SJSA1 (cell line): ENCODE data around the gene GPAM. TPM values are rescaled to one million over a fixed set of nuclear protein-coding genes. Genes with fewer than 3 reads are reported as not detected.
"Not testable (repeated sequence)": the region's sequence is repeated elsewhere in the genome, so short reads cannot be mapped to it uniquely, and the experiment has no call there.

Experiments used
- DNase-seq, 2 experiments: peaks; one replicate each; pipeline ENCODE4 v3.0.0-alpha.2; 2015 to 2020; ENCODE audit warnings: low spot score in 2 of 2, low read depth in 1 of 2
- H3K27ac ChIP-seq: fragments of 250-450 bp; sonication (Bioruptor Pico); 2 replicates; pipeline ENCODE4 v1.5.1; 2020; ENCODE audit warnings: mild to moderate bottlenecking, moderate library complexity
- H3K27me3 ChIP-seq: fragments of 250-450 bp; sonication (Bioruptor Pico); replicated peaks from 2 replicates; pipeline ENCODE4 v1.5.1; 2020; ENCODE audit warnings: mild to moderate bottlenecking, moderate library complexity
- H3K36me3 ChIP-seq: fragments of 250-450 bp; sonication (Bioruptor Pico); 2 replicates; pipeline ENCODE4 v1.5.1; 2020; ENCODE audit warnings: mild to moderate bottlenecking
- H3K4me1 ChIP-seq: fragments of 250-450 bp; sonication (Bioruptor Pico); replicated peaks from 2 replicates; pipeline ENCODE4 v1.6.1; 2021; ENCODE audit warnings: mild to moderate bottlenecking
- H3K4me3 ChIP-seq: fragments of 250-450 bp; sonication (Bioruptor Pico); 2 replicates; pipeline ENCODE4 v1.5.1; 2020; ENCODE audit warnings: mild to moderate bottlenecking
- H3K9me3 ChIP-seq: fragments of 250-450 bp; sonication (Bioruptor Pico); replicated peaks from 2 replicates; pipeline ENCODE4 v1.5.1; 2020; ENCODE audit warnings: mild to moderate bottlenecking
- total RNA-seq: library from RNA; depleted of rRNA; stranded (reverse); fragments of >200 nt; shearing (Covaris generic); gene quantifications from 2 replicates; pipeline ENCODE4 v1.2.3, GENCODE V29; 2014

Gene GPAM
- total RNA-seq, 1 experiment from 2014 or later = 17.1 TPM

- H3K9me3 ChIP-seq = no peaks in the 10 kb centered on the region
- H3K27me3 ChIP-seq = 0 out of 2 replicates have a peak, but pooled peaks cover 5% of the 10 kb centered on the region
- H3K27ac ChIP-seq = no peak overlapping the region
- no peak for DNase-seq
- H3K4me3 ChIP-seq = no peak overlapping the region
- H3K4me1 ChIP-seq = no peaks in the 10 kb centered on the region
- no peaks in the 10 kb centered on the region for H3K36me3 ChIP-seq
Observed at GRCh38 chr10:112210666-112211065, 27.1 kb upstream of the GPAM start.

- Histone ChIP-seq H3K4me3 (no peak overlapping the region), H3K27me3 (0 out of 2 replicates have a peak, but pooled peaks cover 5% of the 10 kb centered on the region), H3K4me1 (no peaks in the 10 kb centered on the region), H3K27ac (no peak overlapping the region), H3K9me3 (no peaks in the 10 kb centered on the region), H3K36me3 (no peaks in the 10 kb centered on the region)
- no peak for DNase-seq
Observed at GRCh38 chr10:112209684-112210131, 26.1 kb upstream of the GPAM start.

- Histone ChIP-seq H3K9me3 (no peaks in the 10 kb centered on the region), H3K27me3 (no peaks in the 10 kb centered on the region), H3K36me3 (no peaks in the 10 kb centered on the region), H3K4me3 (no peak overlapping the region), H3K27ac (no peak overlapping the region), H3K4me1 (no peaks in the 10 kb centered on the region)
- DNase-seq = no peak
Observed at GRCh38 chr10:112208997-112209396, 25.4 kb upstream of the GPAM start.

GRCh38 chr10:112208292-112208691, 24.7 kb upstream of the GPAM start:
- no peak for DNase-seq
- Histone ChIP-seq H3K36me3 (no peaks in the 10 kb centered on the region), H3K4me1 (no peaks in the 10 kb centered on the region), H3K27ac (no peak overlapping the region), H3K4me3 (no peak overlapping the region), H3K9me3 (no peaks in the 10 kb centered on the region), H3K27me3 (no peaks in the 10 kb centered on the region)

GRCh38 chr10:112203328-112204076, 19.9 kb upstream of the GPAM start:
- H3K36me3 ChIP-seq = no peaks in the 10 kb centered on the region
- DNase-seq = no peak
- no peaks in the 10 kb centered on the region for H3K27me3 ChIP-seq
- no peaks in the 10 kb centered on the region for H3K9me3 ChIP-seq
- no peak overlapping the region for H3K27ac ChIP-seq
- H3K4me1 ChIP-seq = no peaks in the 10 kb centered on the region
- H3K4me3 ChIP-seq = no peak overlapping the region

GRCh38 chr10:112202561-112203241, 19.1 kb upstream of the GPAM start:
- Histone ChIP-seq H3K27me3 (no peaks in the 10 kb centered on the region), H3K4me1 (no peaks in the 10 kb centered on the region), H3K36me3 (no peaks in the 10 kb centered on the region), H3K27ac (no peak overlapping the region), H3K4me3 (no peak overlapping the region), H3K9me3 (no peaks in the 10 kb centered on the region)
- no peak for DNase-seq

GRCh38 chr10:112202076-112202475, 18.5 kb upstream of the GPAM start:
- Histone ChIP-seq H3K27ac (no peak overlapping the region), H3K36me3 (no peaks in the 10 kb centered on the region), H3K4me3 (no peak overlapping the region), H3K27me3 (0 out of 2 replicates have a peak, but pooled peaks cover under 1% of the 10 kb centered on the region), H3K4me1 (no peaks in the 10 kb centered on the region), H3K9me3 (no peaks in the 10 kb centered on the region)
- DNase-seq = no peak

- no peaks in the 10 kb centered on the region for H3K36me3 ChIP-seq
- H3K27ac ChIP-seq = no peak overlapping the region
- no peaks in the 10 kb centered on the region for H3K9me3 ChIP-seq
- no peaks in the 10 kb centered on the region for H3K4me1 ChIP-seq
- H3K4me3 ChIP-seq = no peak overlapping the region
- H3K27me3 ChIP-seq = 0 out of 2 replicates have a peak, but pooled peaks cover 3% of the 10 kb centered on the region
- DNase-seq = no peak
Observed at GRCh38 chr10:112201334-112201733, 17.8 kb upstream of the GPAM start.

- not testable (repeated sequence) for H3K27ac ChIP-seq, H3K36me3 ChIP-seq, H3K9me3 ChIP-seq, H3K4me1 ChIP-seq, DNase-seq, H3K4me3 ChIP-seq, H3K27me3 ChIP-seq
Observed at GRCh38 chr10:112200259-112200658, 16.7 kb upstream of the GPAM start.

GRCh38 chr10:112197662-112198061, 14.1 kb upstream of the GPAM start:
- H3K4me1 ChIP-seq, H3K36me3 ChIP-seq, H3K27me3 ChIP-seq, H3K9me3 ChIP-seq, DNase-seq, H3K4me3 ChIP-seq, H3K27ac ChIP-seq: not testable (repeated sequence)

GRCh38 chr10:112195224-112195623, 11.7 kb upstream of the GPAM start:
- Histone ChIP-seq H3K4me1 (no peaks in the 10 kb centered on the region), H3K9me3 (no peaks in the 10 kb centered on the region), H3K27me3 (0 out of 2 replicates have a peak, but pooled peaks cover 3% of the 10 kb centered on the region), H3K36me3 (no peaks in the 10 kb centered on the region), H3K4me3 (no peak overlapping the region), H3K27ac (no peak overlapping the region)
- no peak for DNase-seq

- no peaks in the 10 kb centered on the region for H3K27me3 ChIP-seq
- no peaks in the 10 kb centered on the region for H3K4me1 ChIP-seq
- H3K9me3 ChIP-seq = peaks cover 3% of the 10 kb centered on the region; the same call in 1 of the 2 replicates
- no peak for DNase-seq
- H3K27ac ChIP-seq = no peak overlapping the region
- H3K36me3 ChIP-seq = no peaks in the 10 kb centered on the region
- H3K4me3 ChIP-seq = no peak overlapping the region
Observed at GRCh38 chr10:112191791-112192190, 8.2 kb upstream of the GPAM start.

- H3K4me3 ChIP-seq = no peak overlapping the region
- DNase-seq = no peak
- H3K36me3 ChIP-seq = no peaks in the 10 kb centered on the region
- peaks cover 3% of the 10 kb centered on the region; the same call in 1 of the 2 replicates for H3K9me3 ChIP-seq
- no peak overlapping the region for H3K27ac ChIP-seq
- H3K27me3 ChIP-seq = no peaks in the 10 kb centered on the region
- H3K4me1 ChIP-seq = no peaks in the 10 kb centered on the region
Observed at GRCh38 chr10:112191041-112191590, 7.6 kb upstream of the GPAM start.

GRCh38 chr10:112189465-112189864, 5.9 kb upstream of the GPAM start:
- Histone ChIP-seq H3K36me3 (no peaks in the 10 kb centered on the region), H3K4me3 (no peak overlapping the region), H3K27me3 (no peaks in the 10 kb centered on the region), H3K27ac (no peak overlapping the region), H3K4me1 (peaks cover under 1% of the 10 kb centered on the region; the same call in 1 of the 2 replicates), H3K9me3 (peaks cover 3% of the 10 kb centered on the region; the same call in 1 of the 2 replicates)
- no peak for DNase-seq
